NCI-H1105 treated with DMSO at 0.1 percent for 48 hours (cell line): Measurements from ENCODE around the gene ADARB1.

Experiments
- DNase-seq: peaks from one replicate; lab custom pipeline; 2025; lab: John Stamatoyannopoulos, UW

ADARB1 gene

GRCh38 chr21:45152265-45152746 lies 77.9 kb downstream of the ADARB1 start:
- DNase-seq, result no peak

GRCh38 chr21:45153358-45154318 lies 79.3 kb downstream of the ADARB1 start:
- DNase-seq, result no peak

GRCh38 chr21:45154511-45155508 lies 80.4 kb downstream of the ADARB1 start:
- no peak for DNase-seq

GRCh38 chr21:45155910-45156309 lies 81.5 kb downstream of the ADARB1 start:
- DNase-seq, result no peak

- DNase-seq, result no peak
These were observed 82.1 kb downstream of the ADARB1 start for GRCh38 chr21:45156459-45156858.

- DNase-seq, result no peak
These were observed 83.6 kb downstream of the ADARB1 start for GRCh38 chr21:45157932-45158331.

GRCh38 chr21:45158491-45159423 lies 84.4 kb downstream of the ADARB1 start:
- DNase-seq, result no peak

GRCh38 chr21:45160198-45160597 lies 85.8 kb downstream of the ADARB1 start:
- no peak for DNase-seq

GRCh38 chr21:45161038-45161945 lies 86.9 kb downstream of the ADARB1 start:
- DNase-seq, result no peak

- DNase-seq, result no peak
These were observed 87.7 kb downstream of the ADARB1 start for GRCh38 chr21:45162115-45162514.

- DNase-seq, result no peak
These were observed 88.4 kb downstream of the ADARB1 start for GRCh38 chr21:45162809-45163208.

GRCh38 chr21:45163413-45164123 lies 89.2 kb downstream of the ADARB1 start:
- no peak for DNase-seq

- DNase-seq, result no peak
These were observed 89.7 kb downstream of the ADARB1 start for GRCh38 chr21:45164124-45164511.

- DNase-seq, result no peak
These were observed 90.5 kb downstream of the ADARB1 start for GRCh38 chr21:45164838-45165237.

- no peak for DNase-seq
These were observed 92.6 kb downstream of the ADARB1 start for GRCh38 chr21:45166931-45167330.

- no peak for DNase-seq
These were observed 93.4 kb downstream of the ADARB1 start for GRCh38 chr21:45167796-45168222.

GRCh38 chr21:45168522-45168921 lies 94.1 kb downstream of the ADARB1 start:
- no peak for DNase-seq

- DNase-seq, result no peak
These were observed 94.6 kb downstream of the ADARB1 start for GRCh38 chr21:45169001-45169400.

- DNase-seq, result no peak
These were observed 95.3 kb downstream of the ADARB1 start for GRCh38 chr21:45169682-45170081.
